IPS-18a (cell line): ENCODE measurements around the gene NOS1AP.
"Not testable (repeated sequence)": the region's sequence is repeated elsewhere in the genome, so short reads cannot be mapped to it uniquely, and the experiment has no call there.

Experiments
- H3K27ac ChIP-seq: one replicate; pipeline ENCODE4 v1.5.1; 2013; ENCODE audit warnings: low read length
- H3K27me3 ChIP-seq: one replicate; pipeline ENCODE4 v1.6.1; 2013; ENCODE audit warnings: mild to moderate bottlenecking, low read length; ENCODE audit not compliant: control insufficient read depth, insufficient read depth
- H3K36me3 ChIP-seq: one replicate; pipeline ENCODE4 v1.6.1; 2013; ENCODE audit warnings: low read depth, low read length; ENCODE audit not compliant: control insufficient read depth
- H3K4me1 ChIP-seq: one replicate; pipeline ENCODE4 v1.6.1; 2013; ENCODE audit warnings: low read depth, low read length; ENCODE audit not compliant: control insufficient read depth
- H3K4me3 ChIP-seq: one replicate; pipeline ENCODE4 v1.5.1; 2013; ENCODE audit warnings: low read length
- H3K9ac ChIP-seq: one replicate; pipeline ENCODE4 v1.6.1; 2013; ENCODE audit warnings: mild to moderate bottlenecking, low read length, moderate library complexity
- H3K9me3 ChIP-seq: one replicate; pipeline ENCODE4 v1.6.1; 2013; ENCODE audit warnings: low read depth, low read length; ENCODE audit not compliant: control insufficient read depth

The NOS1AP gene

GRCh38 chr1:162059721-162060120 is 9.8 kb upstream of the NOS1AP start:
- Histone ChIP-seq H3K9me3 (no peaks in the 10 kb centered on the region), H3K4me1 (peaks cover 11% of the 10 kb centered on the region), H3K36me3 (no peaks in the 10 kb centered on the region), H3K27me3 (no peaks in the 10 kb centered on the region), H3K27ac (no peak overlapping the region), H3K9ac (no peak overlapping the region), H3K4me3 (no peak overlapping the region)

- Histone ChIP-seq H3K4me1 (peaks cover 15% of the 10 kb centered on the region), H3K4me3 (no peak overlapping the region), H3K27ac (no peak overlapping the region), H3K9me3 (no peaks in the 10 kb centered on the region), H3K9ac (no peak overlapping the region), H3K27me3 (no peaks in the 10 kb centered on the region), H3K36me3 (no peaks in the 10 kb centered on the region)
Measured at GRCh38 chr1:162060314-162060713, 9.2 kb upstream of the NOS1AP start.

GRCh38 chr1:162062542-162063015 is 6.9 kb upstream of the NOS1AP start:
- H3K36me3 ChIP-seq, result no peaks in the 10 kb centered on the region
- H3K4me1 ChIP-seq, result peaks cover 15% of the 10 kb centered on the region
- no peak overlapping the region for H3K27ac ChIP-seq
- no peaks in the 10 kb centered on the region for H3K9me3 ChIP-seq
- H3K4me3 ChIP-seq, result no peak overlapping the region
- no peaks in the 10 kb centered on the region for H3K27me3 ChIP-seq
- H3K9ac ChIP-seq, result no peak overlapping the region

GRCh38 chr1:162065016-162065415 is 4.5 kb upstream of the NOS1AP start:
- H3K27me3 ChIP-seq, result no peaks in the 10 kb centered on the region
- no peak overlapping the region for H3K4me3 ChIP-seq
- H3K4me1 ChIP-seq, result peaks cover 22% of the 10 kb centered on the region
- H3K27ac ChIP-seq, result no peak overlapping the region
- no peaks in the 10 kb centered on the region for H3K9me3 ChIP-seq
- H3K9ac ChIP-seq, result no peak overlapping the region
- H3K36me3 ChIP-seq, result no peaks in the 10 kb centered on the region

- not testable (repeated sequence) for H3K36me3 ChIP-seq, H3K27me3 ChIP-seq, H3K27ac ChIP-seq, H3K9ac ChIP-seq, H3K4me3 ChIP-seq, H3K9me3 ChIP-seq
- peaks cover 35% of the 10 kb centered on the region for H3K4me1 ChIP-seq
Measured at GRCh38 chr1:162066836-162067235, 2.7 kb upstream of the NOS1AP start.

- no peak overlapping the region for H3K4me3 ChIP-seq
- H3K4me1 ChIP-seq, result peaks cover 39% of the 10 kb centered on the region
- no peaks in the 10 kb centered on the region for H3K36me3 ChIP-seq
- no peak overlapping the region for H3K9ac ChIP-seq
- H3K27ac ChIP-seq, result no peak overlapping the region
- no peaks in the 10 kb centered on the region for H3K9me3 ChIP-seq
- no peaks in the 10 kb centered on the region for H3K27me3 ChIP-seq
Measured at GRCh38 chr1:162067466-162067865, 2.0 kb upstream of the NOS1AP start.

GRCh38 chr1:162068301-162068700 is 1.2 kb upstream of the NOS1AP start:
- no peaks in the 10 kb centered on the region for H3K36me3 ChIP-seq
- H3K27me3 ChIP-seq, result no peaks in the 10 kb centered on the region
- no peak overlapping the region for H3K4me3 ChIP-seq
- H3K4me1 ChIP-seq, result peaks cover 36% of the 10 kb centered on the region
- H3K9me3 ChIP-seq, result no peaks in the 10 kb centered on the region
- H3K9ac ChIP-seq, result no peak overlapping the region
- H3K27ac ChIP-seq, result no peak overlapping the region

GRCh38 chr1:162070094-162070748 is 730 bp downstream of the NOS1AP start:
- Histone ChIP-seq H3K4me3 (peak overlapping the region; percentile 85), H3K27ac (no peak overlapping the region), H3K27me3 (no peaks in the 10 kb centered on the region), H3K4me1 (peaks cover 37% of the 10 kb centered on the region), H3K9ac (peak overlapping the region; percentile 60), H3K9me3 (no peaks in the 10 kb centered on the region), H3K36me3 (no peaks in the 10 kb centered on the region)

- H3K9ac ChIP-seq, result peak overlapping the region; percentile 60
- no peaks in the 10 kb centered on the region for H3K9me3 ChIP-seq
- no peaks in the 10 kb centered on the region for H3K27me3 ChIP-seq
- H3K4me1 ChIP-seq, result peaks cover 36% of the 10 kb centered on the region
- no peak overlapping the region for H3K27ac ChIP-seq
- no peaks in the 10 kb centered on the region for H3K36me3 ChIP-seq
- H3K4me3 ChIP-seq, result peak overlapping the region; percentile 85
Measured at GRCh38 chr1:162070825-162071224, 1.3 kb downstream of the NOS1AP start.

GRCh38 chr1:162072740-162073139 is 3.2 kb downstream of the NOS1AP start:
- Histone ChIP-seq H3K27me3 (no peaks in the 10 kb centered on the region), H3K36me3 (no peaks in the 10 kb centered on the region), H3K27ac (no peak overlapping the region), H3K9me3 (no peaks in the 10 kb centered on the region), H3K9ac (no peak overlapping the region), H3K4me3 (no peak overlapping the region), H3K4me1 (peaks cover 39% of the 10 kb centered on the region)

- Histone ChIP-seq H3K36me3 (no peaks in the 10 kb centered on the region), H3K4me1 (peaks cover 38% of the 10 kb centered on the region), H3K9ac (no peak overlapping the region)
Measured at GRCh38 chr1:162074276-162075005, 5.0 kb downstream of the NOS1AP start.

GRCh38 chr1:162075862-162076261 is 6.4 kb downstream of the NOS1AP start:
- H3K27me3 ChIP-seq, result no peaks in the 10 kb centered on the region
- H3K27ac ChIP-seq, result no peak overlapping the region
- no peak overlapping the region for H3K9ac ChIP-seq
- H3K4me3 ChIP-seq, result no peak overlapping the region
- H3K36me3 ChIP-seq, result no peaks in the 10 kb centered on the region
- no peaks in the 10 kb centered on the region for H3K9me3 ChIP-seq
- peaks cover 49% of the 10 kb centered on the region for H3K4me1 ChIP-seq

More at GRCh38 chr1:162074276-162075005, 5.0 kb downstream of the NOS1AP start:
- Histone ChIP-seq H3K4me3 (no peak overlapping the region), H3K9me3 (no peaks in the 10 kb centered on the region), H3K27ac (no peak overlapping the region), H3K27me3 (no peaks in the 10 kb centered on the region)
